BLaER1 treated with 17β-estradiol and CSF1 and Interleukin-3, amounts not matched to agents 10 nM and 100 nM (cell line): ENCODE results near the gene DACH1.

Experiments used
- H3K27ac ChIP-seq, 11 experiments: shearing (Covaris generic); formaldehyde crosslinking; 2 replicates each; pipeline ENCODE4 v1.8.1; 2022
- H3K27me3 ChIP-seq, 11 experiments: shearing (Covaris generic); formaldehyde crosslinking; 2 replicates each; pipeline ENCODE4 v1.8.1; 2022
- H3K36me3 ChIP-seq, 11 experiments: shearing (Covaris generic); formaldehyde crosslinking; 2 replicates each; pipeline ENCODE4 v1.8.1; 2022
- H3K4me1 ChIP-seq, 10 experiments: shearing (Covaris generic); formaldehyde crosslinking; 2 replicates each; pipeline ENCODE4 v1.8.1; 2022
- H3K4me2 ChIP-seq, 11 experiments: shearing (Covaris generic); formaldehyde crosslinking; 2 replicates each; pipeline ENCODE4 v1.8.1; 2022
- H3K4me3 ChIP-seq, 10 experiments: shearing (Covaris generic); formaldehyde crosslinking; 2 replicates each; pipeline ENCODE4 v1.8.1; 2022
- H3K9ac ChIP-seq, 11 experiments: shearing (Covaris generic); formaldehyde crosslinking; 2 replicates each; pipeline ENCODE4 v1.8.1; 2022
- H3K9me3 ChIP-seq, 11 experiments: shearing (Covaris generic); formaldehyde crosslinking; replicated peaks in 1 of 11; 2 replicates each; pipeline ENCODE4 v1.8.1; 2022
- H4K20me1 ChIP-seq, 11 experiments: shearing (Covaris generic); formaldehyde crosslinking; 2 replicates each; pipeline ENCODE4 v1.8.1; 2022
- Cebpa-rat ChIP-seq, 11 experiments: shearing (Covaris generic); IDR thresholded peaks; 2 replicates each; pipeline ENCODE4 v1.8.1; 2022

DACH1 gene

DNA sequence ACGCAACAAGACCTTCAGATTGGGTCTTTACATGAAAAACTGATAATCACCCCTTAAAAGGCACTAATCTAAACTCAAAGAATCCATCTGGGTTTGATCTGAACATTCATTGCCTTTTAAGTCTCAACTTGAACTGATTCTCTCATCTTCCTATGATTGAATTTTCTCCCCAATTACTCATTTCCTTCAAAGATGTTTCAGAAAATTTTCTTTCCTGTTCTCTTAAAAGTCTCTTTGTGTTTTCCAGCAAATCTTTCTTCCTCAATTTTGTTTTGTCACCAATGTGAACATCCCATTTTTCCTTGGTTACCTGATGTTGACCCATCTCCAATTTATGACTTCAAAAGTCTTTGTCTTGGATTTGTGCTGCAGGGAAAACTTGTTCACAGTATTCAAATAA, 234.3 kb downstream of the DACH1 start:
- no peak overlapping the region for H3K9ac ChIP-seq
- H3K9me3 ChIP-seq: no peaks in the 10 kb centered on the region
- H3K4me1 ChIP-seq: peaks cover 0 to 5% (median 0%) of the 10 kb centered on the region in 10 experiments; a peak in 1 of 20 replicates
- TF ChIP-seq Cebpa-rat (IDR thresholded peaks at IDR 0.05): no peak
- no peaks in the 10 kb centered on the region for H4K20me1 ChIP-seq
- no peaks in the 10 kb centered on the region for H3K36me3 ChIP-seq
- no peaks in the 10 kb centered on the region for H3K27me3 ChIP-seq
- no peak overlapping the region for H3K4me3 ChIP-seq
- peak overlapping the region in 1 of 11 experiments; percentile 8; a peak in 2 of 22 replicates for H3K4me2 ChIP-seq
- H3K27ac ChIP-seq: no peak overlapping the region

DNA sequence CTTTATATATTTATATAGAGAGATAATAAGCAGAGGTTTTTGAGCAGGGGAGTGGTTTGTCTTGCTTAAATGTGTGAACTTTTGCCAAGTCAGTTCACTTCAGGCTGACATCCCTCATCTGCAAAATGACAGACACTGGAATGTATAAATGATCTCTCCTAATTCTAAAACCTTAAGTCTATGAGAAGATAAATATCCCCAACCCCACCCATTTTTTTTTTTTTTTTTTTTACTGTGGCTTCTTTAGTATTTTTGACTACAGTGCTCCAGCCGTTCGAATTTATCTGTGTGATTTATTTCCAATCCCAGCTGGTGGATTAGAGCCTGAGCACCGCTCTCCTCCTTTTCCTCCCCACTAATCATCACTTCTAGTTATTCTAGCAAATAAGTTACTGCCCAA, 234.8 kb downstream of the DACH1 start:
- H3K36me3 ChIP-seq: no peaks in the 10 kb centered on the region
- H3K27ac ChIP-seq: no peak overlapping the region
- H4K20me1 ChIP-seq: no peaks in the 10 kb centered on the region

DNA sequence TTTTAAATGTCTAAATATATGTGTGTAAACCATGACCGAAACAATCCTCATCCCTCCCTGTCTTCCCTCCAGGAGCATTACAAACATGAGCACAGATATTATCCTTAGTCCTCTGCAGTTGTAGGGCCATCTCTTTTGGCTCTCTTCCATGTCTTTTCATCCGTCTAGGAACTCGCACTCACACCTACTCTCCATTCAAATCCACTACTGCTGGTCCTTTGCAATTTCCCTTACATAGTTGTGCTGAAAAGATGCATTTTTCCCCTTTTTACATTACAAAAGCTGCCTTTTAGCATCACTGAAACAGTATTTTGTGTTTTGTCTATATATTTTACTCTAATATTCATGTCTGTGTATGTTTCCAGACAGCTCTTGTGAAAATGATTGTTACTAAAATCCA, 237.8 kb downstream of the DACH1 start:
- no peaks in the 10 kb centered on the region for H3K36me3 ChIP-seq
- no peak overlapping the region for H3K27ac ChIP-seq
- peaks cover 0 to 5% (median 0%) of the 10 kb centered on the region in 10 experiments; a peak in 1 of 20 replicates for H3K4me1 ChIP-seq
- no peak overlapping the region for H3K9ac ChIP-seq
- H3K9me3 ChIP-seq: no peaks in the 10 kb centered on the region
- H3K4me2 ChIP-seq: no peak overlapping the region
- H3K27me3 ChIP-seq: no peaks in the 10 kb centered on the region
- TF ChIP-seq Cebpa-rat (IDR thresholded peaks at IDR 0.05): no peak
- H4K20me1 ChIP-seq: no peaks in the 10 kb centered on the region
- no peak overlapping the region for H3K4me3 ChIP-seq

More for the DNA sequence above, 234.8 kb downstream of the DACH1 start:
- Histone ChIP-seq H3K27me3 (no peaks in the 10 kb centered on the region), H3K9ac (no peak overlapping the region), H3K9me3 (no peaks in the 10 kb centered on the region), H3K4me2 (peak overlapping the region in 1 of 11 experiments; percentile 8; a peak in 1 of 22 replicates), H3K4me3 (no peak overlapping the region), H3K4me1 (peaks cover 0 to 5% (median 0%) of the 10 kb centered on the region in 10 experiments; a peak in 1 of 20 replicates)
- no peak for TF ChIP-seq Cebpa-rat (IDR thresholded peaks at IDR 0.05)

DNA sequence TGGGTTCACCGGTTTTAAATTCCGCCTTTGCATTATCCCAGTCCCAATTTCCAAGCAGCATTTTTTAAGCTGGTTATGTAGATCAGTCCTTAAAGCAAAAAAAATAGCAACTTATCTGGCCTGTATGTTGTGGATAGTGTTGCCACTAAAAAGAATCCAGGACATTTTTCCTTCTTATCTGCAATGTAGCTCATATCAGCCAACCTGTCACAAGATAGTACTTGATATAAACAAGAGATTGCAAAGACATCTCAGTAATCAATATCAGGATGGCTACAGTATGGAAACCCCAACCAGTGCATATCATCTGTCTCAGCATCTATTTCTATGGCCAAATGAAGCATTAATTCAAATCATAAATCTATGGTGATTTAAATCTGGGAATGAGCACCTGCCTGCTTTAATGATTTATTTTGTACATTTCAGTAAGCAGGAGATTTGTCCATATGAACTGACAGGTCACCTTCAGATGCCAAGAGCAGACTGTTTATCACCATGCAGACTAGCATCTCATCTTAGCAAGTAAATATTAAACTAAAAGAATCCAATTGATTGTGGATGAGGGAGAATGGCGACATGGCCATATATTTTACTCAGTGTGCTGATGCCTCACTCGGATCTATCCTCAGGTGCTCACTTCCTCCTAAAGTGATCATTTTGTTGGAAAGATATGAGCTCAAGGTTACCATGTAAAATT, 240.4 kb downstream of the DACH1 start:
- TF ChIP-seq Cebpa-rat (IDR thresholded peaks at IDR 0.05): no peak
- H4K20me1 ChIP-seq: no peaks in the 10 kb centered on the region
- no peak overlapping the region for H3K27ac ChIP-seq
- no peaks in the 10 kb centered on the region for H3K36me3 ChIP-seq
- H3K4me3 ChIP-seq: no peak overlapping the region
- H3K4me1 ChIP-seq: no peaks in the 10 kb centered on the region
- no peaks in the 10 kb centered on the region for H3K27me3 ChIP-seq
- no peak overlapping the region for H3K4me2 ChIP-seq
- H3K9ac ChIP-seq: no peak overlapping the region
- no peaks in the 10 kb centered on the region for H3K9me3 ChIP-seq

DNA sequence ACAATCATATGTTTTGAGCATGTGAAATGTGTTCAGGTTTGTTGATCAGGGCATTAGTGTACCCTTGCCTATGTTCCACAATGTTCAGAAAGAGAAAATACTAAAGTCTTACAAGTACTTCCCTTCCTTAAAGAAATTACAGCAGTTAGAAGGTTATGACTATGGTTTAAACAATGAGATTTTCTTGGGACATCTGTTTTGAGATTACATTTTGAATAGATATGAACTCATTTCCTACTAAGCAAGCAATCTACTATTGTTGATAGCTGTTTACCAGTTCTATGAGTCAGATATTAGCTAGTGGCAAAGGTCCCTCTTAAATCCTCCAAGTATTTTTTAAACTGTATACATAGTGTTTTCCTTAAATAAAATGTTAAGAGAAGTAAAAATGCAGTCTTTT, 241.3 kb downstream of the DACH1 start:
- no peak for TF ChIP-seq Cebpa-rat (IDR thresholded peaks at IDR 0.05)
- no peak overlapping the region for H3K4me3 ChIP-seq
- H3K9ac ChIP-seq: no peak overlapping the region
- H3K4me1 ChIP-seq: no peaks in the 10 kb centered on the region
- no peak overlapping the region for H3K27ac ChIP-seq
- H3K9me3 ChIP-seq: no peaks in the 10 kb centered on the region
- H3K27me3 ChIP-seq: no peaks in the 10 kb centered on the region
- H3K36me3 ChIP-seq: no peaks in the 10 kb centered on the region
- H4K20me1 ChIP-seq: no peaks in the 10 kb centered on the region
- H3K4me2 ChIP-seq: no peak overlapping the region

DNA sequence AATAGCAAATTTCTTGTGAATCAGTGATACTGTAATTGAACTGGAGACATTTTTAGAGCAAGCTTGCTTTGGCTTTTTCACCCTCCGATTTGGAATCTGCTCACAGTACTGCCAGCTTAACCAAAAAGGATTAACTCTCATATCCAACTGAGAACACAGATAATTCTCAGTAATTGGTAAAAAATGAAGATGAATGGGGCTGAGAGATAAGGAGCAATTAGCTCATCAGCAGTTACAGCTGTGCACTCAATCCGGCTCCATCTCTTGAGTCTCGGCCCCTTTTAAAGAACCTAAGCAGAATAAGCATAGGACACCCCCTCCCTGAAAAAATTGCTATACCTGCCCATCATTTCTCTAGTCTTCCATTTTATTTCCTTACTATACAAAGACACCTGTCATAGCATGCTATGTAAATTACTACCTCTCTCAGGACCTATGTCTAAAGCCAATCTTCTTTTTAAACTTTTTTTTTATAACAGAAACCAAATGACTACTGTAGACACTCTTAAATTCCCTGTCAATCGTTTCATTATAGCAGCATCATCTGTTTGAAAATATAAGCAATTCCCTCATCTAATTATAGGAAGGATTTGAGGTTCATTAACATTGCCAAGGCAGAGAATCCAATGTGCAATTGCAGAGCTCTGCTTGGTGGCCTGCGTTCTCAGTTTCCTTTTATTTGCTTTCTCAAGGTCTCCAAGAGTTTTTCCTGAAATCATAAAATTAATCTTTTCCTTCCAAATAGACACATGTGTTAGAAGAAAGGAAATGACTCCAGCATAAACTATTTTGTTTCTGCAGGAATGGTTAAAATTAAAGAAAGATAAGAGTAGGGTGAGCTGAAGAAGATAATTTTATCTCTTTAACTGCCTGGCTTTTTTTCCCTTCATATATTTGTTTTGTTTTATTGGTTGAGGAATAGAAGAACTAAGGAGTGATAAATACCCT, 242.1 kb downstream of the DACH1 start:
- Histone ChIP-seq H3K4me3 (no peak overlapping the region), H3K9ac (no peak overlapping the region), H3K4me2 (no peak overlapping the region), H3K4me1 (no peaks in the 10 kb centered on the region), H4K20me1 (no peaks in the 10 kb centered on the region), H3K27me3 (no peaks in the 10 kb centered on the region), H3K36me3 (no peaks in the 10 kb centered on the region), H3K27ac (no peak overlapping the region), H3K9me3 (no peaks in the 10 kb centered on the region)
- TF ChIP-seq Cebpa-rat (IDR thresholded peaks at IDR 0.05): no peak

DNA sequence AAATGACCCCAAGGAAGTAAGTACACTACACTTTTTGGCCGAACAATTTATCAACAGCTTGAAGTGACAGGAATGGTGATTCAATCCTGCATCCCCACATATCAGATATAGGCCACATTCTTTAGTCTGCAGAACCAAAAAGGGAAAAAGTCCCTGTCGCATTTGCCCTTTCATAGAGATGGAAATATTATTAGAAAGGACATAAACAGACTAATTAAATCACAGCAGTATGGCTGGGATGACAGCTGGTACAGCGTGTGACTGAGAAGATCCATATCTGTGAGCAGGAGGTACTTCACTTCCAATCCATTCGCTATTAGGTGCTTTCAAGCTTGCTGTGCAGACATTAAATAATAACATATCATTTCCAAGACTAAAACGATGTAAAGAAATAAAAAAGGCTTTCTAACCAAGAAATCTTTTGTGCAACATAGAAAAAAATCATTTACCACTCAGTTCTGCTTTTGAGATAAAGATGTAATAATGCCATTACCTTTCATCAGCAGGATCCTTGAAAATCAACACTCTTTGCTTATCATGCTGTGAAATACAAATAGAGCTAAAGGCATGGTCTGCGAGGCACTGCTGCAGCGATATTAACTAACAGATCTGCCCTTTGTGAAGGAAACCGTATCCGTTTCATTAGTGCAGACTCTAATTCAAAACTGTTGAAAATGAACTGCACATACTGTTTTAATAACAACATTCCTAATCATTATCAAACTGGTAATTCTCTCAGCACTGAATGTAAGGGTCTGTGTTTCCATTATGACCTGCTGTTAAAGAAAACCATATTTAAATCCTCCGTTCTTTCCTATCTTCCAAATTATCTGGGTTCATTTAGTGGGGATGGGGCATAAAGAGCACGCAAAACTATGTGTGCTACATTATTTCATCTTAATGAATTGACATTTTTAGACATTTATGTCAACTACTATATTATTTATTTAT, 245.6 kb downstream of the DACH1 start:
- Histone ChIP-seq H4K20me1 (no peaks in the 10 kb centered on the region), H3K4me3 (no peak overlapping the region), H3K4me1 (peaks cover 0 to 7% (median 0%) of the 10 kb centered on the region in 10 experiments; a peak in 5 of 20 replicates), H3K27ac (no peak overlapping the region), H3K9ac (no peak overlapping the region), H3K27me3 (no peaks in the 10 kb centered on the region), H3K4me2 (no peak overlapping the region), H3K36me3 (no peaks in the 10 kb centered on the region), H3K9me3 (no peaks in the 10 kb centered on the region)
- no peak for TF ChIP-seq Cebpa-rat (IDR thresholded peaks at IDR 0.05)

DNA sequence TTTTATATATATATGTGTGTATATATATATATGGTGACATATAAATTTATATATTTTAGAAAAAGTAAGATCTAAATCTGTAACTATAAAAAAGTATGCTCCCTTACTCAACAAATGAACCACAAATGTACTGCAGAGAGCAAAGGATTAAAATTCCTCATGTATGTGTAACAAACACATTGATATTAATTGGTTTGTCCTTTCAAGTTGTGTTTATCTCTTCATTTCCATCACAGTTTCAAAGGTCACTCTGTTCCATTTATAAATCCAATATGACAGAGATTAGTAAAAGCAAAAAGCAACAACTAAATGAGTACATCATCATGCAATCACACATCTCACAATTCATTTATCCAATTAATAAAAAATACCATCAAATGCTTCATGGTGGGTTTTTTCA, 247.9 kb downstream of the DACH1 start:
- Histone ChIP-seq H3K4me3 (no peak overlapping the region), H3K4me2 (no peak overlapping the region), H3K9me3 (no peaks in the 10 kb centered on the region), H3K27me3 (no peaks in the 10 kb centered on the region), H3K9ac (no peak overlapping the region), H3K4me1 (peaks cover 0 to 18% (median 0%) of the 10 kb centered on the region in 10 experiments; a peak in 5 of 20 replicates), H3K27ac (no peak overlapping the region), H4K20me1 (no peaks in the 10 kb centered on the region), H3K36me3 (no peaks in the 10 kb centered on the region)
- no peak for TF ChIP-seq Cebpa-rat (IDR thresholded peaks at IDR 0.05)
